MM.1S (cell line): ENCODE data around the gene MYO1B.

Experiments
- DNase-seq: peaks from one replicate; pipeline ENCODE4 v3.0.0-alpha.2; 2015
- H2AFZ ChIP-seq: fragments of 300-600 bp; sonication (generic); 2 replicates; pipeline ENCODE4 v1.6.0; 2016; ENCODE audit warnings: antibody characterized with exemption, low read length
- H3F3A ChIP-seq: fragments of 300-600 bp; sonication (generic); 2 replicates; pipeline ENCODE4 v1.6.1; 2016; ENCODE audit warnings: mild to moderate bottlenecking, antibody characterized with exemption, low read length, moderate library complexity, mixed read lengths; ENCODE audit not compliant: insufficient read depth
- H3K27ac ChIP-seq: fragments of 300-600 bp; sonication (generic); 2 replicates; pipeline ENCODE4 v1.5.1; 2016; ENCODE audit warnings: mild to moderate bottlenecking, low read length
- H3K27me3 ChIP-seq: fragments of 300-600 bp; sonication (generic); replicated peaks from 2 replicates; pipeline ENCODE4 v1.6.0; 2016; ENCODE audit warnings: low read length; ENCODE audit not compliant: insufficient read depth
- H3K36me3 ChIP-seq: fragments of 300-600 bp; sonication (generic); replicated peaks from 2 replicates; pipeline ENCODE4 v1.6.1; 2016; ENCODE audit warnings: mild to moderate bottlenecking, low read length, mixed read lengths; ENCODE audit not compliant: insufficient read depth
- H3K4me1 ChIP-seq: fragments of 300-600 bp; sonication (generic); 2 replicates; pipeline ENCODE4 v1.6.1; 2016; ENCODE audit warnings: low read length, mixed read lengths
- H3K4me2 ChIP-seq: fragments of 300-600 bp; sonication (generic); 2 replicates; pipeline ENCODE4 v1.6.0; 2016; ENCODE audit warnings: low read depth, low read length
- H3K4me3 ChIP-seq: fragments of 300-600 bp; sonication (generic); 2 replicates; pipeline ENCODE4 v1.5.1; 2016; ENCODE audit warnings: low read length, mixed read lengths
- H3K79me2 ChIP-seq: fragments of 300-600 bp; sonication (generic); 2 replicates; pipeline ENCODE4 v1.6.1; 2016; ENCODE audit warnings: mixed run types, low read length, mixed read lengths
- H3K9ac ChIP-seq: fragments of 300-600 bp; sonication (generic); 2 replicates; pipeline ENCODE4 v1.6.1; 2016; ENCODE audit warnings: low read length, mixed read lengths
- H3K9me2 ChIP-seq: fragments of 300-600 bp; sonication (generic); replicated peaks from 2 replicates; pipeline ENCODE4 v1.6.1; 2016; ENCODE audit warnings: mild to moderate bottlenecking, low read length, mixed read lengths; ENCODE audit not compliant: insufficient read depth
- H3K9me3 ChIP-seq: fragments of 300-600 bp; sonication (generic); replicated peaks from 2 replicates; pipeline ENCODE4 v1.6.1; 2016; ENCODE audit warnings: mild to moderate bottlenecking, low read length, mixed read lengths; ENCODE audit not compliant: insufficient read depth
- H4K20me1 ChIP-seq: fragments of 300-600 bp; sonication (generic); 2 replicates; pipeline ENCODE4 v1.6.1; 2016; ENCODE audit warnings: mild to moderate bottlenecking, low read length, moderate library complexity, mixed read lengths; ENCODE audit not compliant: insufficient read depth
- EZH2 ChIP-seq: fragments of 300-600 bp; sonication (generic); optimal IDR thresholded peaks from 2 replicates; pipeline ENCODE3; 2017; ENCODE audit warnings: low read depth, mild to moderate bottlenecking, antibody characterized with exemption, low read length, mixed read lengths
- EZH2phosphoT487 ChIP-seq: fragments of 300-600 bp; sonication (generic); IDR thresholded peaks from 2 replicates; pipeline ENCODE4 v1.6.1; 2018; ENCODE audit warnings: antibody characterized with exemption, low read length
- TF ChIP-seq, protein P1 (sequence below): fragments of 300-600 bp; sonication (generic); IDR thresholded peaks from 2 replicates; pipeline ENCODE4 v1.5.1; 2016; ENCODE audit warnings: antibody characterized with exemption, low read length, mixed read lengths

MYO1B gene

DNA sequence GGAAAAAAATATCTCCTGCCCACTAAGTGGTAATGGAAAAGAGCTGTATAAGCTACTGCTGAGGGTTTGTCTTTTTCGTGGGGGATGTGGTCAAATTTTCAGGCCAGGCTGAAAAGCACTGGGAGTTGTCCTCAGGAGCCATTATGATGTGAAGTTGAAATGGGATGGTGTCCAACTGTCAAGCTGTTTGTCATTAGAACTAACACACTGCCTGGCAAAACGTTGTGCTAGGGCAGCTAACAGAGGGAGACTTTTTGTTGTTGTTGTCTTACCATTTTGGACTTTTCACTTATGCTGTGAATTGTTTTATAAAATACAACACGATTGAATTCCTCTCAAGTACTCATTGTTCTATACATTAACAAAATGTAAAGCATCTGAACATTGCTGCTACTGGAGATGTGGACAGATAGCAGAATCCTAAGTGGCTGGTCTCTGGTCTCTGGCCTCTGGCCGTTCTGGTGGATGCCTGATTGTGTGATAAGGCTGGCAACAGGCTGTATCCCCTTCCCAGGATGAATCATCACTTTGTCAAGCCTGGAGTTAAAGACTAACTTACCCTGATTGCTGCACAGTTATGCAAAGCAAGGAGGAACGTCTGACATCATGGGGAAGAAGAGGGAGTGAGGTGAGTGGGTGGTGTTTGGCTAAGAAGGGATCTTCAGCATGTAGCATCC is 2.3 kb downstream of the MYO1B start:
- H3K27ac ChIP-seq = no peak overlapping the region
- no peaks in the 10 kb centered on the region for H3K9me3 ChIP-seq
- H3F3A ChIP-seq = no peaks in the 10 kb centered on the region
- no peaks in the 10 kb centered on the region for H3K4me1 ChIP-seq
- no peaks in the 10 kb centered on the region for H3K36me3 ChIP-seq
- no peak overlapping the region for H3K4me3 ChIP-seq
- no peak overlapping the region for H3K4me2 ChIP-seq
- no peak for DNase-seq
- no peaks in the 10 kb centered on the region for H4K20me1 ChIP-seq
- no peaks in the 10 kb centered on the region for H3K79me2 ChIP-seq
- H2AFZ ChIP-seq = no peak overlapping the region
- TF ChIP-seq EZH2phosphoT487 (no peak), EZH2 (no peak)
- TF ChIP-seq, protein P1, sequence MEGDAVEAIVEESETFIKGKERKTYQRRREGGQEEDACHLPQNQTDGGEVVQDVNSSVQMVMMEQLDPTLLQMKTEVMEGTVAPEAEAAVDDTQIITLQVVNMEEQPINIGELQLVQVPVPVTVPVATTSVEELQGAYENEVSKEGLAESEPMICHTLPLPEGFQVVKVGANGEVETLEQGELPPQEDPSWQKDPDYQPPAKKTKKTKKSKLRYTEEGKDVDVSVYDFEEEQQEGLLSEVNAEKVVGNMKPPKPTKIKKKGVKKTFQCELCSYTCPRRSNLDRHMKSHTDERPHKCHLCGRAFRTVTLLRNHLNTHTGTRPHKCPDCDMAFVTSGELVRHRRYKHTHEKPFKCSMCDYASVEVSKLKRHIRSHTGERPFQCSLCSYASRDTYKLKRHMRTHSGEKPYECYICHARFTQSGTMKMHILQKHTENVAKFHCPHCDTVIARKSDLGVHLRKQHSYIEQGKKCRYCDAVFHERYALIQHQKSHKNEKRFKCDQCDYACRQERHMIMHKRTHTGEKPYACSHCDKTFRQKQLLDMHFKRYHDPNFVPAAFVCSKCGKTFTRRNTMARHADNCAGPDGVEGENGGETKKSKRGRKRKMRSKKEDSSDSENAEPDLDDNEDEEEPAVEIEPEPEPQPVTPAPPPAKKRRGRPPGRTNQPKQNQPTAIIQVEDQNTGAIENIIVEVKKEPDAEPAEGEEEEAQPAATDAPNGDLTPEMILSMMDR = no peak
- no peak overlapping the region for H3K9ac ChIP-seq
- H3K27me3 ChIP-seq = no peaks in the 10 kb centered on the region
- no peaks in the 10 kb centered on the region for H3K9me2 ChIP-seq

DNA sequence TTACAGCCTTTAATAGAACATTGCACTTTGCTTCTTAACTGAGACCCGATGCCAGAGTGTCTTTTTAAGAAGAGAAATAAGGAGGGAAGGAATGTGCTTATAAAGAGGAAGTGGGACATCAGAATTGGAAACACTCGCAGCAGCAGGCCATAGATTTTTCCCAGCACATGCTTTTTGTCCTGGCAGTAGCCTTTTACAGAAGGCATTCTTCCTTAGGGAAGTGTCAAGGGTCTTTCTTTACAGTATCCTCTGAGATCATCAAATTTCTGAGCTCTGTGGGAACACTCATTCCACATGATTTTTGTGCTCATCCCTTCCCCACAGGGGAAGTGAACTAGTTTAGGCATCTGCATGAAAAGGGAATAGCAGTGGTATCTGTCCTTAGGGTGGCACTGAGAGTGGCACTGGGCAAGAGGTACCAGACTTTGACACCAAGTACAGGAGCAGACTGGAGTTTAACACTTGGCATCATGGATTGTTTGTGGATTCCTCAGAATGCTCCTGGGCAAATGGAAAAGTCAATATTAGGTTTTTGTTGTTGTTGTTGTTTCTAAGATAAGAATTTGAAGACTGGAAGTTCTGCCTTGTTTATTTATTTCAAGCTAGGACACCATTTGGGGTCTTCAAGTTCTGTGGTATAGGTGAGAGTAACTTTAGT is 4.1 kb downstream of the MYO1B start:
- no peaks in the 10 kb centered on the region for H3K36me3 ChIP-seq
- H3K9ac ChIP-seq = no peak overlapping the region
- no peaks in the 10 kb centered on the region for H3K27me3 ChIP-seq
- no peak overlapping the region for H3K4me2 ChIP-seq
- H3F3A ChIP-seq = no peaks in the 10 kb centered on the region
- no peaks in the 10 kb centered on the region for H3K4me1 ChIP-seq
- no peak overlapping the region for H3K4me3 ChIP-seq
- TF ChIP-seq EZH2phosphoT487 (no peak), EZH2 (no peak)
- TF ChIP-seq, protein P1 = no peak
- H3K27ac ChIP-seq = no peak overlapping the region
- H2AFZ ChIP-seq = no peak overlapping the region
- no peaks in the 10 kb centered on the region for H3K79me2 ChIP-seq
- H4K20me1 ChIP-seq = no peaks in the 10 kb centered on the region
- DNase-seq = no peak
- H3K9me2 ChIP-seq = no peaks in the 10 kb centered on the region
- H3K9me3 ChIP-seq = no peaks in the 10 kb centered on the region

DNA sequence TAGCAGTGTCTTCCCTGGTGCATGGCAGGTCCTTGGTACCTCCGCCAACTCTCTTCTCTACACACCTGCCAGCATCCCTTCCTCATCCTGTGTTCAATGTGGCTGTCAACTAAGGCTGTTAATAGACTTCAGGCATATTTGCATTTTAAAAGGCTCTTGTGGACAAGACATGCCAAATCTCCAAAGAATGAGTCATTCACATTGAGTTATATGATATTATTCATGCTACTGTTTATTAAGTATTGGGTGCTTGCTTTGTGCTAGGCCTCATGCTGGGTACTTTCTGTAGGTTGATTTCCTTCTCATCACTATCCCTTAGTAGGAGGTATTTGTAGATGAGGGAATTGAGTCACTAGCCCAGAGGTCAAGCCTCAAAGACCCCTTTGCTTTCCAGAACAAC is 5.2 kb downstream of the MYO1B start:
- H3K4me2 ChIP-seq = no peak overlapping the region
- H3K27ac ChIP-seq = no peak overlapping the region
- H3K4me1 ChIP-seq = no peaks in the 10 kb centered on the region
- no peaks in the 10 kb centered on the region for H3F3A ChIP-seq
- H3K79me2 ChIP-seq = no peaks in the 10 kb centered on the region
- H3K36me3 ChIP-seq = no peaks in the 10 kb centered on the region
- DNase-seq = no peak
- no peaks in the 10 kb centered on the region for H3K9me2 ChIP-seq
- no peak for TF ChIP-seq EZH2
- TF ChIP-seq, protein P1 = no peak
- no peak for TF ChIP-seq EZH2phosphoT487
- no peak overlapping the region for H3K4me3 ChIP-seq
- no peaks in the 10 kb centered on the region for H3K9me3 ChIP-seq
- no peaks in the 10 kb centered on the region for H4K20me1 ChIP-seq
- no peak overlapping the region for H2AFZ ChIP-seq
- no peak overlapping the region for H3K9ac ChIP-seq
- no peaks in the 10 kb centered on the region for H3K27me3 ChIP-seq
